ENCODE results near the gene CPNE6.

- no peak for TF ChIP-seq POLR2A (IDR thresholded peaks at IDR 0.05; ENCODE audit: borderline replicate concordance, extremely low read depth, insufficient read depth, insufficient read length)
- TF ChIP-seq CTCF (IDR thresholded peaks at IDR 0.05 in 2 of 3, conservative IDR thresholded peaks at IDR 0.05 in 1 of 3; ENCODE audit: borderline replicate concordance in 1 of 3, insufficient read depth in 1 of 3, low read depth in 2 of 3, low read length in 2 of 3) = peak; percentile 72 to 89 (median 87); a peak in 5 of 6 replicates
- no peak for TF ChIP-seq EZH2 (IDR thresholded peaks at IDR 0.05)
- no peak for TF ChIP-seq REST (IDR thresholded peaks at IDR 0.05; ENCODE audit: low read depth)
- no peak for TF ChIP-seq MAX (IDR thresholded peaks at IDR 0.05)
Measured at GRCh38 chr14:24058260-24058950, 13.0 kb upstream of the CPNE6 start.

Data from HCT116 (cell line).